ENCODE data around the gene SLC12A2.

SLC12A2 gene

DNA sequence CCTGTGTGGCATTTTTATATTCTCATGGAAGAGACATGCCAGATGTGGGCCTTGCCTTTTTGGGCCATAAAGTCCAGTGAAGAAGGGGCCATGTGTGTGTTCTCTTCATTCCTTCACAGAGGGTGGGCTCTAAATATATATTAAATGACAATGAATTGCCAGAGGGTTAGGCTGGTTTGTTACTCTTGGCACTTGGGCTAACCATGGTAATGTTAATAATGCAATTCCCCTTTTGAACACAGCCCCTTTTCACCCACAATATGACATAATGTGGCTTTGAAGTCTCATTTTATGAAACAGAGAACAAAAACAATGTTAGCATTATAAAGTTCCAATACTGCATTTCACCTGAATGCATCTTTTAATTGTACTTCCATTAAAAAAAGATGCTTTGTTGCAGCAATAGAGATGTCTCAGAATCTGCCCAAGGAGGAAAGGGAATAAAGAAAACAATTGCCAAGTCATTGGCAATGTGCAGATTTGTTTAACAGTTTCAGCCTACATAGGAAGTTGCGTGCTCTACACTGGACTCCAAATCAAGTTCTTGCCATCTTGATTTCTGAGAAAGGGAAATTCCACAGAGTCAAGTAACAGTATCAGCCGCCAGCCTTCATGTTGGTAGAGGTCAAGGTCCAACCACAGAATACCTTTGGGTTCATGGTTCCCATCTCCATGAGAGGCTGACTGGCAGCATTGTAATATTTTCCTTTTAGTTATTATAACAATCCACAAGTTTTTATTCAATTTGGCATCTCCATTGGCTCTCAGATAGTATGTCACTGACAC, 141.9 kb downstream of the SLC12A2 start:
- no peak for DNase-seq (ENCODE audit: low read depth)

- no peak for DNase-seq (ENCODE audit: low read depth)
These were observed 144.4 kb downstream of the SLC12A2 start for GRCh38 chr5:128228008-128228407.

DNA sequence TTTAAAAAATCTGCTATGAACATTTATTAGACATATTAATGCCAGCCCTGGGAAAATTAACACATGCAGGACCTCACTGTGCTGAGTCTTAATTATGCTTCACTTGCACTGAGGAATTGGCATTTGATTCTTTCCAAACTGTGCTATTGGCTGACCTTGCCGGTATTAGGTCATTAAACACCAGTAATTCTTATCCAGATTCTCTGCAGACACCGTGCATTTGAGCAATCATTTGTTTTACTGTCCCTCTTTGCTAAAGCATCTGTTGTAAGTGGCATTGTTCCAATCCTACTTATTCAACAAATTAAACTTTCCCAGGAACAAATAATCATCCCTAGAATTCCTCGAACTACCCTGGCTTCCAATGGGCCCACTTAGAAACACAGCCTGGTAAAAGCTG, 145.0 kb downstream of the SLC12A2 start:
- DNase-seq (ENCODE audit: low read depth): no peak

GRCh38 chr5:128234928-128235641, 151.5 kb downstream of the SLC12A2 start:
- no peak for DNase-seq (ENCODE audit: low read depth)

DNA sequence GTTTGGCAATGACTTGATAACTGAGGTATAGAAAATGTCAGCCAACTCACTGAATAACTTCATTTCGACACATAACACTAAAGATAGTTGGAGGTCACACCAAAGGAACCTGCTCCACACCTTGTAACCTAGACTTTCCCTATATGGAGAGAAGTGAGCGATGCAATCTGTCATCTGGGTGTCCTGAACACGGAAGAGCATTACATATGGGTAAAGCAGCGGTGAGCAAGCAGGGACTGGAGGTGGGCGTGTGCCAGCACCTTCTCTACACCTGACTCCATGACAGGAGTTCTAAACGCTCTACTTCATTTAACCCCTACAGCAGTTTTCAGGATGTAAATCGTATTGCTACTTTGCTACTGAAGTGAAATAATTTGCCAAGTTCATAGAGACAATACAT, 152.8 kb downstream of the SLC12A2 start:
- DNase-seq (ENCODE audit: low read depth): no peak

DNA sequence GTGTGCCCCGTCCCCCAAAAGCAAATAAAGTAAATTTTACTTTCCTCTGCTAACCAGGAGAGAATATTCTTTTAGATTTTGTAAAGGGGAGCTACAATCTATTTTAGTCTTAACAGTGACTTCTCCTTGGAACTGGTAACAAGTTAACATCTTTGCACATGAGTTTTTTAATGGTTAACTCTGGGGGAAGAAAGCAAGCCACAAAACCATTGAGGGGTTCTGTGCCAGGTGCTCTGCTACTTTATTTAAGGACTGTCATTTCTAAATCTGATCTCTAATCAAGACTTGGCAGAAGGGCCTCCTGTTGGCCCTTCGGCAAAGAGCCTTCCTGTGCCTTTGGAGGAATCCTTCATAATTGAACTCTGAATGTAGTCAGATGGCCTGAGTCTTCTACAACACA, 153.4 kb downstream of the SLC12A2 start:
- DNase-seq (ENCODE audit: low read depth): no peak

DNA sequence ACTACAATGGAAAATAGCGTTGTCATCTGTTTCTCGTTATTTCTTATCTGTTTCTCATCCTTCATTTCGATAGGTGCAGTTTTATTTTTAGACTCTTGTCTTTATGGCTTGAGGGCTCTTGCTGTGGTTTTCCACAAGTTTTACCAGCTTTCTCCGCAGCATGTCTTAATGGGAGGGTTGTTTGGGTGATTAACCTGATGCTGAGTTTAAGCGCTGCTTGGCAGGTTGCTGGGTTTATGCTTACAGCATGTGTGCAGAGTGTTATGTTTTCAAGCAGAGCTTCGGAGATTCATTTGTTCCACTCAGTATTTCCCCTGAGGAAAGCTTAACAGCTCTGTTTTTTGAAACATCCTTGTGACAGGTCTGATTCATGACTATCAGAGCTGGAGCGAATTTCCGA, 154.0 kb downstream of the SLC12A2 start:
- no peak for DNase-seq (ENCODE audit: low read depth)
